HepG2 (cell line): ENCODE data around the gene PSMD1. TPM values are rescaled to one million over a fixed set of nuclear protein-coding genes. Genes with fewer than 3 reads are reported as not detected.

ENCODE experiments used
- ATAC-seq: fragments of 200-7000 bp; cut with Tn5 transposase; 3 replicates; pipeline ENCODE4 v1.9.1; 2020; ENCODE audit warnings: mild to moderate bottlenecking, moderate library complexity
- BruUV-seq: library from RNA; stranded (reverse); fragments of 400-500 nt; replicated peaks from 2 replicates; lab custom pipeline; 2021; lab: Mats Ljungman, UMichigan
- CTCF ChIA-PET: fragments of 300-600 bp; formaldehyde crosslinking; extraction: SDS; loops from one replicate; lab custom pipeline; 2021; ENCODE audit warnings: low total read pairs, inconsistent platforms, low intra/inter-chr PET ratio; lab: Yijun Ruan, JAX
- POLR2A ChIA-PET: fragments of 350-600 bp; sonication (Branson Sonifier 250); formaldehyde crosslinking; loops from one replicate; lab custom pipeline; 2020; ENCODE audit warnings: antibody characterized with exemption, inconsistent platforms; lab: Yijun Ruan, JAX
- DNase-seq: peaks from one replicate; pipeline ENCODE4 v3.0.0-alpha.2; 2015; ENCODE audit warnings: low spot score
- FAIRE-seq: peaks from 3 replicates; lab custom pipeline; 2011; peaks lifted over from hg19 to GRCh38; lab: Jason Lieb, UNC
- H2AFZ ChIP-seq: one replicate; pipeline ENCODE4 v1.6.1; 2011; ENCODE audit warnings: low read length, inconsistent platforms
- H3K27ac ChIP-seq: fragments of 300-600 bp; 3 replicates; pipeline ENCODE4 v1.8.0; 2011; ENCODE audit warnings: mixed run types, mild to moderate bottlenecking, mixed read lengths, low read length, inconsistent platforms; ENCODE audit not compliant: insufficient read depth; ENCODE audit errors: extremely low read length
- H3K27me3 ChIP-seq, 2 experiments: fragments of 200-600 bp in 1 of 2; 2 replicates in 1 of 2; 3 replicates in 1 of 2; pipeline versions ENCODE4 v1.6.0 to v1.8.0; 2011; ENCODE audit warnings: low read length in 2 of 2, mild to moderate bottlenecking in 2 of 2, moderate library complexity in 2 of 2, inconsistent platforms in 1 of 2; ENCODE audit not compliant: insufficient read depth in 2 of 2, control insufficient read depth in 1 of 2
- H3K36me3 ChIP-seq, 2 experiments: fragments of 200-600 bp in 1 of 2; replicated peaks in 1 of 2; 2 replicates in 1 of 2; 3 replicates in 1 of 2; pipeline versions ENCODE4 v1.5.1 to v1.8.0; 2011; ENCODE audit warnings: low read length in 2 of 2, inconsistent platforms in 1 of 2; ENCODE audit not compliant: insufficient read depth in 2 of 2, control insufficient read depth in 1 of 2
- H3K4me1 ChIP-seq: 2 replicates; pipeline ENCODE4 v1.5.1; 2012; ENCODE audit warnings: low read length, inconsistent platforms; ENCODE audit not compliant: insufficient read depth
- H3K4me2 ChIP-seq: 2 replicates; pipeline ENCODE4 v1.6.0; 2011; ENCODE audit warnings: low read depth, low read length, inconsistent platforms
- H3K4me3 ChIP-seq, 3 experiments: fragments of 200-600 bp in 1 of 3; sonication (generic), shearing (Covaris generic) in 1 of 3; replicated peaks in 1 of 3; 2 replicates each; pipeline ENCODE4 v1.5.1; 2011 to 2016; ENCODE audit warnings: low read length in 3 of 3, inconsistent platforms in 2 of 3, low read depth in 2 of 3, mild to moderate bottlenecking in 2 of 3, control low read depth in 1 of 3, mixed read lengths in 1 of 3; ENCODE audit not compliant: insufficient read depth in 1 of 3
- H3K79me2 ChIP-seq: one replicate; pipeline ENCODE4 v1.6.1; 2011; ENCODE audit warnings: low read length, inconsistent platforms; ENCODE audit not compliant: insufficient read depth
- H3K9ac ChIP-seq: 2 replicates; pipeline ENCODE4 v1.6.0; 2011; ENCODE audit warnings: mild to moderate bottlenecking, low read depth, low read length, inconsistent platforms; ENCODE audit not compliant: insufficient read depth
- H3K9me3 ChIP-seq: 2 replicates; pipeline ENCODE4 v1.5.1; 2012; ENCODE audit warnings: mild to moderate bottlenecking, low read length
- H4K20me1 ChIP-seq: 2 replicates; pipeline ENCODE4 v1.6.0; 2011; ENCODE audit warnings: inconsistent platforms, mild to moderate bottlenecking, low read length, moderate library complexity; ENCODE audit not compliant: insufficient read depth
- FOXC1 ChIP-seq: sonication (generic); formaldehyde crosslinking; IDR thresholded peaks from 2 replicates; pipeline ENCODE4 v1.8.0; 2022; ENCODE audit warnings: mild to moderate bottlenecking, missing genetic modification reagents, borderline replicate concordance
- GLI4 ChIP-seq: sonication (generic); formaldehyde crosslinking; IDR thresholded peaks from 2 replicates; pipeline ENCODE4 v1.5.1; 2020; ENCODE audit warnings: missing genetic modification reagents, mild to moderate bottlenecking, moderate library complexity, borderline replicate concordance
- LCORL ChIP-seq, 2 experiments: fragments of 450-650 bp in 1 of 2; sonication (generic) in 1 of 2; formaldehyde crosslinking in 1 of 2; IDR thresholded peaks; 2 replicates each; pipeline versions ENCODE4 v1.5.0 to v1.6.1; 2017 to 2020; ENCODE audit warnings: antibody characterized with exemption in 1 of 2, missing genetic modification reagents in 1 of 2
- MED1 ChIP-seq: sonication (generic); formaldehyde crosslinking; IDR thresholded peaks from 2 replicates; pipeline ENCODE4 v1.4.0; 2020; ENCODE audit warnings: missing genetic modification reagents
- SP5 ChIP-seq: IDR thresholded peaks from 2 replicates; pipeline ENCODE4 v1.6.1; 2016; ENCODE audit warnings: low read depth, borderline replicate concordance
- ZBTB42 ChIP-seq: sonication (generic); formaldehyde crosslinking; IDR thresholded peaks from 2 replicates; pipeline ENCODE4 v1.5.0; 2020; ENCODE audit warnings: mild to moderate bottlenecking, missing genetic modification reagents
- ZBTB43 ChIP-seq: sonication (generic); formaldehyde crosslinking; conservative IDR thresholded peaks from 2 replicates; pipeline ENCODE4 v1.4.0; 2020; ENCODE audit warnings: missing genetic modification reagents
- ZC3H4 ChIP-seq: sonication (generic); formaldehyde crosslinking; IDR thresholded peaks from 2 replicates; pipeline ENCODE4 v1.4.0; 2020; ENCODE audit warnings: missing genetic modification reagents, borderline replicate concordance
- ZNF772 ChIP-seq: sonication (generic); formaldehyde crosslinking; IDR thresholded peaks from 2 replicates; pipeline ENCODE4 v1.5.0; 2020; ENCODE audit warnings: mild to moderate bottlenecking, missing genetic modification reagents
- WGBS: methylation state at CpG from one replicate; pipeline ENCODE4 v1.1.6; 2017; ENCODE audit warnings: low lambda C conversion rate; 5-methylcytosine and 5-hydroxymethylcytosine counted together
- in situ Hi-C: cut with HindIII; loops from 2 replicates; pipeline ENCODE4 v1.10.0; 2017; ENCODE audit warnings: low pct_unique_long_range_greater_than_20kb; ENCODE audit not compliant: extremely low pct_ligation_motif_present
- intact Hi-C: fragments of 100-400 bp; cut with micrococcal nuclease; formaldehyde crosslinking; loops from one replicate; pipeline ENCODE4 v1.10.0; 2022; ENCODE audit not compliant: unreplicated experiment
- polyA plus RNA-seq, 8 experiments: library from polyadenylated mRNA; depleted of rRNA in 3 of 8; stranded (reverse) in 7 of 8; unstranded in 1 of 8; fragments of >200 nt; fragmentation: Illumina TruSeq in 4 of 8; extraction: Trizol in 4 of 8; gene quantifications; 2 replicates each; pipeline versions ENCODE4 v1.2.1 to v1.2.3, GENCODE V29; 2011 to 2016; ENCODE audit warnings: low read depth in 4 of 8, missing spikeins in 1 of 8, mixed read lengths in 1 of 8; ENCODE audit not compliant: insufficient read depth in 1 of 8
- total RNA-seq, 5 experiments: library from RNA; depleted of rRNA; stranded (reverse); fragments of >200 nt; fragmentation: Illumina TruSeq; extraction: Trizol; gene quantifications; 2 replicates each; pipeline ENCODE4 v1.2.3, GENCODE V29; 2016; ENCODE audit warnings: low read depth in 1 of 5
- TF ChIP-seq, protein P1 (sequence below): sonication (generic); formaldehyde crosslinking; IDR thresholded peaks from 2 replicates; pipeline ENCODE4 v1.5.0; 2020; ENCODE audit warnings: missing genetic modification reagents
- TF ChIP-seq, protein P2 (sequence below): sonication (generic); formaldehyde crosslinking; IDR thresholded peaks from 2 replicates; pipeline ENCODE4 v1.4.0; 2020; ENCODE audit warnings: missing genetic modification reagents, mild to moderate bottlenecking, borderline replicate concordance

Gene PSMD1
- total and polyA plus RNA-seq, 2 of the 13 experiments (the other 11 are each of a cell fraction or from before 2014, with no cell fraction given), result 136 to 191 TPM

- no peak overlapping the region for H3K27ac ChIP-seq
- BruUV-seq, result no TSS peak
- ChIA-PET CTCF (no interaction called here), POLR2A (interaction anchor here (2.0 kb wide), 1 partner anchor 252 kb away, joined by 5 read pairs; the partner anchor contains the start of gene NCL)
- no peaks in the 10 kb centered on the region for H3K27me3 ChIP-seq
- no peak for FAIRE-seq
- H3K4me1 ChIP-seq, result peaks cover 26% of the 10 kb centered on the region
- DNase-seq, result no peak
- H3K4me3 ChIP-seq, result no peak overlapping the region
- no peaks in the 10 kb centered on the region for H3K79me2 ChIP-seq
- TF ChIP-seq ZNF772 (CRISPR knock-in tag) (no peak), FOXC1 (CRISPR knock-in tag) (no peak), ZC3H4 (no peak), ZBTB42 (CRISPR knock-in tag) (no peak), ZBTB43 (CRISPR knock-in tag) (no peak), GLI4 (no peak), MED1 (CRISPR knock-in tag) (no peak), LCORL (IDR thresholded peaks at IDR 0.05) (no peak), LCORL (CRISPR knock-in tag; IDR thresholded peaks at IDR 0.05) (no peak), SP5 (CRISPR knock-in tag) (no peak)
- TF ChIP-seq, protein P1, sequence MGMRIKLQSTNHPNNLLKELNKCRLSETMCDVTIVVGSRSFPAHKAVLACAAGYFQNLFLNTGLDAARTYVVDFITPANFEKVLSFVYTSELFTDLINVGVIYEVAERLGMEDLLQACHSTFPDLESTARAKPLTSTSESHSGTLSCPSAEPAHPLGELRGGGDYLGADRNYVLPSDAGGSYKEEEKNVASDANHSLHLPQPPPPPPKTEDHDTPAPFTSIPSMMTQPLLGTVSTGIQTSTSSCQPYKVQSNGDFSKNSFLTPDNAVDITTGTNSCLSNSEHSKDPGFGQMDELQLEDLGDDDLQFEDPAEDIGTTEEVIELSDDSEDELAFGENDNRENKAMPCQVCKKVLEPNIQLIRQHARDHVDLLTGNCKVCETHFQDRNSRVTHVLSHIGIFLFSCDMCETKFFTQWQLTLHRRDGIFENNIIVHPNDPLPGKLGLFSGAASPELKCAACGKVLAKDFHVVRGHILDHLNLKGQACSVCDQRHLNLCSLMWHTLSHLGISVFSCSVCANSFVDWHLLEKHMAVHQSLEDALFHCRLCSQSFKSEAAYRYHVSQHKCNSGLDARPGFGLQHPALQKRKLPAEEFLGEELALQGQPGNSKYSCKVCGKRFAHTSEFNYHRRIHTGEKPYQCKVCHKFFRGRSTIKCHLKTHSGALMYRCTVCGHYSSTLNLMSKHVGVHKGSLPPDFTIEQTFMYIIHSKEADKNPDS (CRISPR knock-in tag), result no peak
- TF ChIP-seq, protein P2, sequence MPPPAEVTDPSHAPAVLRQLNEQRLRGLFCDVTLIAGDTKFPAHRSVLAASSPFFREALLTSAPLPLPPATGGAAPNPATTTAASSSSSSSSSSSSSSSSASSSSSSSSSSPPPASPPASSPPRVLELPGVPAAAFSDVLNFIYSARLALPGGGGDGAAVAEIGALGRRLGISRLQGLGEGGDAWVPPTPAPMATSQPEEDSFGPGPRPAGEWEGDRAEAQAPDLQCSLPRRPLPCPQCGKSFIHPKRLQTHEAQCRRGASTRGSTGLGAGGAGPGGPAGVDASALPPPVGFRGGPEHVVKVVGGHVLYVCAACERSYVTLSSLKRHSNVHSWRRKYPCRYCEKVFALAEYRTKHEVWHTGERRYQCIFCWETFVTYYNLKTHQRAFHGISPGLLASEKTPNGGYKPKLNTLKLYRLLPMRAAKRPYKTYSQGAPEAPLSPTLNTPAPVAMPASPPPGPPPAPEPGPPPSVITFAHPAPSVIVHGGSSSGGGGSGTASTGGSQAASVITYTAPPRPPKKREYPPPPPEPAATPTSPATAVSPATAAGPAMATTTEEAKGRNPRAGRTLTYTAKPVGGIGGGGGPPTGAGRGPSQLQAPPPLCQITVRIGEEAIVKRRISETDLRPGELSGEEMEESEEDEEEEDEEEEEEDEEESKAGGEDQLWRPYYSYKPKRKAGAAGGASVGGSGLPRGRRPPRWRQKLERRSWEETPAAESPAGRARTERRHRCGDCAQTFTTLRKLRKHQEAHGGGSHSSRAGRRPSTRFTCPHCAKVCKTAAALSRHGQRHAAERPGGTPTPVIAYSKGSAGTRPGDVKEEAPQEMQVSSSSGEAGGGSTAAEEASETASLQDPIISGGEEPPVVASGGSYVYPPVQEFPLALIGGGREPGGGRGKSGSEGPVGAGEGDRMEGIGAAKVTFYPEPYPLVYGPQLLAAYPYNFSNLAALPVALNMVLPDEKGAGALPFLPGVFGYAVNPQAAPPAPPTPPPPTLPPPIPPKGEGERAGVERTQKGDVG (CRISPR knock-in tag), result no peak
- no peak overlapping the region for H3K4me2 ChIP-seq
- no peak overlapping the region for H3K9ac ChIP-seq
- H4K20me1 ChIP-seq, result no peaks in the 10 kb centered on the region
- peaks cover 3 to 7% of the 10 kb centered on the region in 2 experiments; a peak in 4 of 5 replicates for H3K36me3 ChIP-seq
- in situ Hi-C loops (no loop called here), intact Hi-C loops (no loop called here)
- H2AFZ ChIP-seq, result no peak overlapping the region
- no peak for ATAC-seq
- whole genome bisulfite sequencing, result 89% methylated on average over 6 of the region's 6 CpGs
- no peaks in the 10 kb centered on the region for H3K9me3 ChIP-seq
Observed at GRCh38 chr2:231212329-231212845, 155.7 kb downstream of the PSMD1 start.
